HG03039 (cell line): ENCODE data around the gene ACBD3.

Experiments used
- ATAC-seq: cut with Tn5 transposase; IDR thresholded peaks from one replicate; pipeline ENCODE4 v1.9.1; 2021; ENCODE audit warnings: mild to moderate bottlenecking, moderate library complexity; ENCODE audit not compliant: unreplicated experiment

ACBD3 gene

DNA sequence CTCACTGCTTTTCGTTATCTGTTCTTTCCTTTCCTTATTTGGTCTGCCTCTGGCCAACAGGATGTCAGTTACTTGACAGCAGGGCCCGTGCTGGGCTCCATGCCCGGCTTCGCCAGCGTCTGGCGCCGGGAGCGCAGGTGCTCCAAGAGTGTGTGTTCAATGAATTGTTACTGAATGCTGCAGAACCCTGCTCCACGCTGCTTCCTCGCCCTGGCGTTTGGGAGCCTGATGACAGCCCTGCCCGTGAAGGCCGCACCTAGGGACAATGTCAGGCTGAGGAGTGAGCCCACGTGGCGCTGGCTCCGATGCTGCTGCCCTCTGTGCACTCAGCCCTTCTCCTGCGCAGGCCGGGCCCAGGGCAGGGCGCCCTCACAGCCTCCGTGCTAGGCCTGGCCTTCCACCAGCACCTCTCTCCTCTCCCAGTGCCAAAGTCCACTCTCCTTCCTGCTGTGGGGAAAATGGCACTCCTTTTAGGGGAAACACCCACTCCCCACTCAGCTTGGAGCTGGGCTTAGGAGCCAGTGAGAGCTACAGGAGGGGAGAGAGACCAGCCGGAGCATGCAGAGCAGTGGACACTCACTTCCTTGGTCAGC is 51.4 kb downstream of the ACBD3 start:
- ATAC-seq: no peak

DNA sequence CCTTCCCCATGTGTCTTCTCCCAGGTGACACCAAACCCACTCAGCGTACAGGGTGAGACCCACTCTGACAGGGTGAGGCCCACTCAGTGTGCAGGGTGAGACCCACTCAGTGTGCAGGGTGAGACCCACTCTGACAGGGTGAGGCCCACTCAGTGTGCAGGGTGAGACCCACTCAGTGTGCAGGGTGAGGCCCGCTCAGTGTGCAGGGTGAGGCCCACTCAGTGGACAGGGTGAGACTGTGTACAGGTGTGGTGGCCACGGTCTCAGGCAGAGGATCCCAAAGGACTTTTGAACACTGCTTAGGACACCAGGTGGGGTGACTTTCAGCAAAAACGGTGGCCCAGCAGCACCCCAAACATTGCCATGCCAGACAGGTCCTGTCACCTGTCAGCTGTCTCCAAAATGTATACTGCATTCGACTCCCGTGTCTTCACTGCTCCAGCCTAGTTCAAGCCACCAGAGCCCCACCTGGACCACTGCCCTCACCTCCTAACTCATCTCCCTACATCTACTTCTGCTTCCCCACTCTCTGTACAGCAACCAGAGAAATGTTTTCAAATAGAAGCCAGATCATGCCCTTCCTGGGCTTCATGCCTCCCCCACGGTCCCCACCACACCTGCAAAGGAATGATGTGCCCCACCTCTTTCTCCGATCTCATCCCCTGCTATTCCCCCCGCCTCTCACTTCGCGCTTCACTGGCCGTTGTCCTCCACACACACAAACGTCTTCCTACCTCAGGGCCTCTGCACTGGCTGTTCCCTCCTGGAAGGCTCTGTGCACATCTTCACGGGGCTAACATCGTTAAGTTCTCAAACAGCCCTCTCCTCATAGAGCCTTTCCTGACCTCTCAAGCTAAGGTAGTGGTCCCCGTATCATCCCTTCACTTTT is 52.1 kb downstream of the ACBD3 start:
- ATAC-seq: no peak

DNA sequence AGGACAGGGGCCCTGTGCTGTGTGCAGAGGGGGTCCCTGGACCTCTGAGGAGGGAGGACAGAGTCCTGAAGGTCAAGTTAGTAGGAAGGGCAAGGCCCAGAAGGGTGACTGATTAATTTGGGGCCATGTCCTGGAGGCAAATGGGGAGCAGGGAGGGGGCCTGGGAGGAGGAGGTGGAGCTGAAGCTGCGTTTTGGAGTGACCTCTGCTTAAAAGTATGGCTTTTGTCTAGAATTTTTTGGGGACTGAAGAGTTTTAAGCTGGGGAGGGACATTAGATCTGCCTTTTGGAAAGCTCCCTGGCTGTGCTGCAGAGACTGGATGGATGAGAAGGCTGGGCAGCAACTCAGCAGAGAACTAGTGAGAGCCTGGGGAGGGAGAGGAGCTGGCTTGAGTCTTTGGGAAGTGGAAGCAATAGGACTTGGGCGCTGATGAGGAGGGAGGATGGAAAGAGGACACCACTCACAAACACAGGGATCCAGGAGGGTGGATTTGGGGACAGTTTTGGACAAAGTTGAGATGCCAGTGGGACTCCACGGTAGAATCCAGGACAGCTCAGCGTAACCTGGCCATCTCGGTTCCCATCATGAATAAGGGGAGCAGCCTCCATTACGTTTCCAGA is 52.9 kb downstream of the ACBD3 start:
- ATAC-seq: no peak

DNA sequence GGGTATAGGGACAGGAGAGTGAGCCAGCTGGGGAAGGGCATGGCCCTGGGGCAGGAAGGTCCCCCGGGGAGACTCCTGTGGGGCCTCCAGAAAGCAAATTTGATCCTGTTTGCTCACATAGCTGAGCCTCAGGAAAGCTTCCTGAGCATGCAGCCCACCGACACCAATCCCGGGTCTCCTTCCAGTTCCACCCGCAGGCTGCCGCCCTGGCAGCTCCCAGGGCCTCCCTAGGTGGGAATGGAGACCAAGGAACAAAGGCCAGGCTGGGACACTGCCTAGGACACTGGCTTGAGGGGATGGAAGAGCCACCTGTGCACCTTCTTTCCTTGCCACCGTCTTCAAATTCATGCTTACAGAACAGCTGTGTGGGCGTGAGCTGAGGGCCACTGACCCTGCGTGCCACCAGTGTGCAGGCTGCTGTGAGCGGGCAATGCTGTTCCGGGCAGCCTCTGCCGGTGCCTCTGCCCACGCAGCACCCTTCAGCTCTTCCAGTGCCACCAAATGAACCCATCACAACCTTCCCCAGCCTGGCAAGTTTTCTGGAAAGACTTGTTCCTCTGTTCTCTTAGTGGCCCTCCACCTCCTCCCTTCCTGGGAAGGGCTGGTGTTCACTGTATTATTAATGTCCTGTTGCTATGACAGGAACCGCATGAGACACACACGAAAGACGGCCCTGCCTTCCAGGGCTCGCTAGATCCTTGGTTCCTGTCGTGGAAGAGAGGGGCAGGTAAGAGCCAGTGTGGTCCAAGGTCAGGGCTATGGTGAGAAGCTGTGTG is 53.6 kb downstream of the ACBD3 start:
- peak; percentile 38 for ATAC-seq

DNA sequence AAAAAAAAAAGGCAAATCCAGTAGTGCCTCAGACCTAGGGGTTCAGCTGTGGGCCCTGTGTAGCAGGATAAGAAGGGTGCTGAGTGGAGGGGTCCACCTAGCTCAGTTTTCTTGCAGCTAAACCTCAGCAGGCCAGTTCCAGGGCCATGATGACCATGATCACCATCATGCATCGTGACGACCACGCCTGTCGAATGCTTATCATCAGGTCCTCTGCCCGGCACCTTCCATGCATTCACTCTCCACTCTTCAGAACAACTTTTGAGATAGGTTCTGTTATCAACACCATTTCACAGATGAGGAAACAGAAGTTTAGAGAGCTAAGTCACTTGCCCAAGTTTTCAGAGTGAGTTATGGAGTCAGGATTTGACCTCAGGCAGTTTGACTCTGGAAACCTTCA is 54.9 kb downstream of the ACBD3 start:
- ATAC-seq: no peak

DNA sequence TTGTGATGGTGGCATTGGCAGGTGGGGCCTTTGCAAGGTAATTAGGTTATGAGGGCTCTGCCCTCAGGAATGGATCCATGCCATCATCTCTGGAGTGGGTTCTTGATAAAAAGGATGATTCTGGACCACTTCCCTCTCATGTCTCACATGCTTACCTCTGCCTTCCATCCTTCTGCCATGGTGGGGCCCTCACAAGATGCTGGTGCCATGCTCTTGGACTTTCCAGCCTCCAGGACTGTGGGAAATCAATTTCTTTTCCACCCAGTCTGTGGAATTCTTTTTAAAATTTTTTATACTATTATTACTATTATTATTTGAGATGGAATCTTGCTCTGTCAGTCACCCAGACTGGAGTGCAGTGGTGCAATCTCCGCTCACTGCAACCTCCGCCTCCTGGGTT is 57.3 kb downstream of the ACBD3 start:
- no peak for ATAC-seq

DNA sequence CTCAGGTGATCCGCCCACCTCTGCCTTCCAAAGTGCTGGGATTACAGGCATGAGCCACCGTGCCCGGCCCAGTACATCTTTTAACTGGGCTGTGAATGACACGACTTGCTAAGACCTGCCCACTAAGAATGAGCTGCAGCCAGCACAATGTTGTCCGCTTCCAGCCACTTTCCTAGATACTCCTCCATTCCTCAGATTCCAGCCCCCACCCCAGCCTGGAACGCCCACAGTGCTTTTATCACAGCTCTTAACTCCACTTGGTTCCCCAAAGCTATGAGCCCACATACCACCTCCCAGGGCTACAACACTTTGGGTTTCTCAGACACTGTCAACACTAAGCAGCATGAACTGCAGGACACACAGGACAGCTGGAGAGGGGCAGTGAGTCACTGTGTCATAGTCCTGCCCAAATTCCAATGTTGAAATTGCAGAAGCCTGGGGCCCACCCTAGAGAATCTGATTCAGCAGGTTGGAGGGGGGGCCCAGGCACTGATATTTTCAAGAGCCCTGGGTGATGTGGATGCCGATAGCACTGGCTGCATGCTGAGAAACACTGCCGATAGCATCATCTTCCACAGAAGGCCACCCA is 58.0 kb downstream of the ACBD3 start:
- no peak for ATAC-seq

DNA sequence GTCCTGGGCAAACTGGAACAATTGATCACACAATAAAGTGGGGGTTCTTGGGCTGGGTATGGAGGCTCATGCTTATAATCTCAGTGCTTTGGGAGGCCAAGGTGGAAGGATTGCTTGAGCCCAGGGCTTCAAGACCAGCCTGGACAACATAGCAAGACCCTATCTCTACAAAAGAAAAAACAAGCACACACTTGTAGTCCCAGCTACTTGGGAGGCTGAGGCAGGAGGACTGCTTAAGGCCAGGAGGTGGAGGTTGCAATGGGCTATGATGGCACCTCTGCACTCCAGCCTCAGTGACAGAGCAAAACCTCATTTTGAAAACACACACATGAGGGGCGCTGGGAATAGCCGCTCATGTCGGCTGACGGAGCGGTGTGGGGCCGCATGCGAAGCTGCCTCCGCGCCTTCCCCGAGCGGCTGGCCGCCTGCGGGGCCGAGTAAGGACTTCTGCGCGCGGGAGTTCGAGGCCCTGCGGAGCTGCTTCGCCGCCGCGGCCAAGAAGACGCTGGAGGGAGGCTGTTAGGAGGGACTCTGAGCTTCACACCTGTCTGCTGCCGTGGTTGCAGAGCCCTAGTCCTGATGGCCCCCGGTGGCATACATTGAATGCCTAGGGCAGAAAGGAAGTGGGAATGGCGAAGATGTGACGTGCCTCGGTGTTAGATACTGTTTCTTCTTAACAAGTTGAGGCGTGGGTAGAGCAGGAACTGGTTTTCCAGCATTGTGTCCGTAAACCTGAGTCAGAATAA is 59.5 kb downstream of the ACBD3 start:
- peak; percentile 12 for ATAC-seq

DNA sequence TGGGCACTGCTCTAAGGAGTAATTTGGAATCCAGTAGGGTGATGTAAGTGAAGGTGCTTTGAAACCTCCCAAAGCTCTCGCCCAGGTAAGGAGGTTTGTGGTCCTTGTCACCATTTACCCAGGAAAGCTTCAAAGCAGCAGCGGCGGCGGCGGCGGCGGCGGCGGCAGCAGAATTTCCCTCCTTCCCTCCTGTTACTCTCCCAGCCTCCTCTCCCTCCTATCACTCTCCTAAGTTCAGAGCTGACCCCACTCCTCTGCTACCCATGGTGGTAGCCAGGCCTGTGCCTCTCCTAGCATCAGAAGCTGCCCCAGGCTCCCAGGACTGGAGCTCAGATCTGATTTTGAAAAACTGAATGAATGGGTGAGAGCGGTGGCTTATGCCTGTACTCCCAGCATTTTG is 60.7 kb downstream of the ACBD3 start:
- ATAC-seq: no peak

DNA sequence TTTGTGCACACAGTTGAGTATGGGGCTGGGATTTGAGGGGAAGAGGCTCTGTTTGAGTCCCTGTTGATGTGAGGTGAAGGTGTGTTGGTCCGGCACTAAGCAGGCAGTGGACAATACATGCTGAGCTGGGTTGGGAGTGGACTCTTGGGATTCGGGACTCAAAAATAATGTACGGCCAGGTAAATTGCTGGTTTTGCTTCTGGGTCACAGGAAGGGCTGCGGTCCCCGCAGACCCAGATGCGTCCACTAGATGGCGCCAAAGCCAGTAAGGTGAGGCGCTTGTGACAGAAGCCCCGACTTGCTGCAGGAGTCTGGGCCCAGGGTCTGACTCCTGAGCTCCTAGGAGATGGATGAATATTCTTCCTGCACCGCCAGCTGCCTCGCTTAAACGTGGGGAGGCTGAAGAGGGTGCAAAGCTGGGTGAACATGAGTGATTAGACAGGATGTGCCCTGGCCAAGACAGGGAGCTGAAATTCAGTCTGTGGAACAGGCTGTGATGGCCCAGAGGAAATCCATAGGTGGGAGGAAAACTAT is 61.4 kb downstream of the ACBD3 start:
- ATAC-seq: peak; percentile 16

DNA sequence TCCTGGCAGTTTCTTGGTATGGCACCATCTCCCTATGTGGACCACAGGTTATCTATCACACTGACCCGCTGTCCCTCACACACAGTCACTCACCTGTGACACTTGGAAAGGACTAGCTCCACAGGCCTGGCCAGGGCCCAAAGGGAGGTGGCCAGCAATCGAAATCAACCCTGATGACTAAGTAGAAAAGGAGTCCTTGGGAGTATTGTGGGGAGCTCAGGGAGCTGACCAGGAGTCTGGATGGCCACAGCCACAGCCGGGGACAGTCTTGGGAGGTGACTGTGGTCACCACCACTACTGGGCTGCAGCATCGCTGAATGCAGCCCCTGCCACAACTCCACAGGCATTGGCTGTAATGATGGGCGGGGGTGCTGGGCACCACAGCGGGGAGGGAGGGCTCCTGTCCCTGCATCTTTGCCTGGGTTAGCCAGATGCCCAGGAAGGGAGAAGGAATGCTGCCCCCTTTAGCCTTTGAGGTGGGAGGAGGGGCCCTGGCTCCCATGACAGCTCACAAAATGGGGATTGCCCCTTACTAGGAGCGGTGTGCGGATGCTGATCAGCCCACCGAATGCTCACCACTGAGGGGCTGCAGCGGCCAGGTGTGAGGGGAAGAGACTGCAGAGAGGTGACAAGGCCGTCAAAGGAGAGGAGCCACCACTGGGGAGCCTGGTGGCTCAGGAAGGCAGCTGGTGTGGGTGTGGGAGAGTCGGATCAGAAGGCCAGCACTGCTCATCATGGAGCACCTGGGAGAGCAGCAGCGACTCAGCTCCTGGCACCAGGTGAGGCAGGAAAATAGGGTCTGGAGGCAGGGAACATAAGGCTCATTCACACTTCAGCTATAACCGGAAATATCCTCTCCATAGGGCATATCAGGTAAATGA is 62.7 kb downstream of the ACBD3 start:
- no peak for ATAC-seq

DNA sequence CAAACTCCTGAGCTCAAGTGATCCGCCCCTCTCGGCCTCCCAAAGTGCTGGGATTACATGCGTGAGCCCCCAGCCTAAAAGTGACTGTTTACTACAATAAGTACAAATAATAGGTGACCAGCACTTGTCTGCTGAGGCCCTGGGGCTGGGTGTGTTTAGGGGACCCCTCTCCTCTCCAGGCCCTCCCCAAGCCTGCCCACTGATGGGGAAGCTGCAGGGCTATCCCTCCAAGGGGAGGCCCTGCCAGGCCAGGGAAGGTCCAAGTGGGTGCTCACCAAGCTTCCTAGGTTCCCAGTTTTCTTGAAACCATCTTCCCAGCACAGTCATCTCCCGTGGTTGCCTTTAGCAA is 63.4 kb downstream of the ACBD3 start:
- ATAC-seq: no peak

DNA sequence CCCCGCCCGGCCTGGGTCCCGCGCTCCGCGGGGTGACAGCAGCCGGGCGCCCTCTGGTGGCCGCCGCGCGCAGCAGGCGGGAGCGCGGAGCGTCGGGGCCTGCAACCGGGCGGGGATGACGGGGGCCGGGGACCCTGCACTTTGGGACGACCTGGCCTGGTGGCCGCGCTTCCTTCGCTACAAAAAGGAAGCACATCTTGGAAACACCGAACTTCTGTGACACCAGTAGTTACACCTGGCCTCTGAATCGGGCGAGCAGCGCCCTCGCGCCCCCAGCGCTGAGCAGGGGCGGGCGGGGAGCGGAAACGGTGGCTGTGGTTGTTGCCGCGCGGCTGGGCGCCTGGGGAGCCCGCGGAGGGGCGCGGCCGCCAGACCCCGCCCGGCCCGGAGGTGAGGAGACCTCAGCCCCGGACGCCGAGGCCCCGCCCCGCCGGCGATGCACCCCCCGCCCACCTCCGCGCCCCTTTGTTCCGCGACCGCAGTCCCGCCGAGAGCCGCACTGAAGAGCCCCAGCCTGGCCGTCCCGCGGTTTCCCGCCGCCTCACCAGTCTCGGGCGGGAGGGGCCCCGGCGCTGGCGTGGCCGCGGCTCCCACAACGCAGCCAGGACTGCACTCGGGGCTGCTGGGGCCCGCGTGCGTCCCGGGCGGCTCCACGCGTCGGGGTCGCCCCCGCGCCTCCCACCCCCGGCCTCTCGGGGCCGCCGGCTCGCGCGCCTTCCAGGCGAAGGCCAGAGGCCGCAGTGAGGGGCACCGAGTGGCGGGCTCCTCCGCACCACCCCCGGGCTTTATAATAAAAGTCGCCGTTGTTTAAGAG is 64.7 kb downstream of the ACBD3 start:
- ATAC-seq: peak; percentile 53

DNA sequence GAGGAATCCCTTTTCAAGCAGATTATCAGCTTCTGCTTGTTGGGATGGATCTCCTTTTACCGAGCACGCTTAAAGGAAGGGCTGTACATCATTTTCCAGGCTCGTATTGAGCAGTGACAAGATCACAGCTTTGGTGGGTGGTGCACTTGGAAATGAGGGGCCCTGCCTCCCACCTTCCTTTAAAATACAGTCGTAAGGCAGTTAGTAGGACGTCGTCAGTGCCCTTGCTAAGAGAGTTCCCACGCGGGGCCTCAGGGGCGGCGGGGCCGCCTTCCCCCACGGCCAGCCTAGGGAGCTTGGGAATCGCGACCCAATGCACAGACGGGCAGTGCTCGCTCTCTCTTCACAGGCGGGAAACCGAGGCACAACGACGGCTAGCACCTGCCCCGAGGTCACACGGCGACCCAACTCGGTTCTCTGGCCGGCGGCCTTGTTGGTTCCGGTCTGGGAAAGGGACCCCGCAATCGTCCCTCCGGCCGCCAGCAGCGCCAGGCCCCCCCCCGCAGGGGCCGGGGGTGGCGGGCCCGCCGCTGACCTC is 65.4 kb downstream of the ACBD3 start:
- ATAC-seq: no peak

DNA sequence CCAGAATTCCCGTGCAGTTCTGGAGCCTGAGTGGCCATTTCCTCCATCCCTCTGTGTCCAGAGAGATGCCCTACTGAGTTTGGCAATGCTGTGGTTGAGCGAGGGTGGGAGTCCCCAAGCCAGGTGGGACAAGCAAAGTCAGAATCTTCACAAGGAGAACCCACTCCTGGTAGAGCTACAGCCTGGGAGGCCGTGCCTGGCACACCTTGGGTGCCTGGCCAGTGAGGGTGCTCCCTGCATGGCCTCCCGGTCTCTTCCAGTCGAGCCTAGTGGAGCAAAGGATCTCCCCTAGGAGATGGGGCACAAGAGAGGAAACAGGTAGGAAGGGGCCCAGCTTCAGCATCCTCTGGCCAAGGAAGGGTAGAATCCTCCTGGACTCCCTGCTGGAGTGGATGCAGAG is 66.1 kb downstream of the ACBD3 start:
- ATAC-seq: no peak

DNA sequence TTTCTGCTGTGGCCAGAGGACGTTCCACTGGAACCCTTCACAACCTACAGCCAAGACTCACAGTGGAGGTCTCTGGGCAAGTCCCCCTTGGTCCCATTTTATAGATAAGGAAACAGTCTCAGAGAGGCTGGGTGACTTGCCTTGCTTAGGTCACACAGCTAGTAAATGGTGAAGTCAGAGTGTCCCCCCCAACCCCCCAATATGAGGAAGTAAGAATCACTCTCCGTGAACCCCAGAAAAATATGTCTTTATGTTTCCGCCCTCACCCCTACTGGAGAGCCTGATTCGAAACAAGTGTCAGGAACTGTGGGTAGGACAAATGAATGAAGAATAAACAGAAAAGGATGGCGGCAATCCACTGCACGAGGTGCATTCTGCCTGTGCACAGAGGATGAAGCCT is 67.4 kb downstream of the ACBD3 start:
- ATAC-seq: no peak

DNA sequence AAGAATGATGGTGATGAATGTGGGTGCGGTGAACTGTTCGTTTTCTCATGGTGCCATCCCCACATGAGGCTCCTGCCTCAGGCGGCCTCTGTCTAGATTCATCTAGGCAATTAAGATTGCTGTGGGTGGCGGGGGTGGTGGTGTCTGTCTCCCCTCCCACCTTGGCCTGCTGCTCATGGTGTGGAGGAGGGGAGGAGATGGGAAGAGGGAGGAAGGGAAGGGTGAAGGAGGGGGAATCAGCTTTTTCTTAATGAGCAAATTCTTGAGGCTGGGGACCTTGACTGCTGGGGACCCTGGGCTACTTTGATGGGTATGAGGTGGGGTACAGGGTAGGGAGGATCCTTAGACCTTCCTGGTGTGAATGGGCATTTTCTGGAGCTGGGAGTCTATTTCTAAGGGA is 68.2 kb downstream of the ACBD3 start:
- no peak for ATAC-seq

DNA sequence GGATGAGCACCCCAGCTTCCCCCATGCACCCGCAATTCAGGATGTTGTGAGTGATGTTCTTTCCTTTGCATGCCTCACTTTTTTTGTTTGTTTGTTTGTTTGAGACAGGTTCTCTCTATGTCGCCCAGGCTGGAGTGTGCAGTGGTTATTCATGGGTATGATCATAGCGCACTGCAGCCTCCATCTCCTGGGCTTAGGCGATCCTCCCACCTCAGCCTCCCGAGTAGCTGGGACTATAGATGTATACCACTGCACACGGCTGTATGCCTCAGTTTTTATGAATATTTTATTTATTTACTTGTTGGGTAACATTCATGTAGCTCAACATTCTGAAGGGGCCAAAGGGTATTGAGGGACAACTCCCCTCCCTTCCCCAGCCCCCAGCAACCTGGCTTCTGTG is 69.2 kb downstream of the ACBD3 start:
- ATAC-seq: no peak
